ENCODE measurements around the gene PXYLP1. TPM values are rescaled to one million over a fixed set of nuclear protein-coding genes. Genes with fewer than 3 reads are reported as not detected.

Gene PXYLP1
- total and polyA plus RNA-seq, 9 of the 15 experiments (the other 6 are each of a cell fraction or from before 2014, with no cell fraction given) = 0.80 to 2.9 (median 1.3) TPM

GRCh38 chr3:141337523-141337854, 105.9 kb downstream of the PXYLP1 start:
- H4K20me1 ChIP-seq (replicated peaks; ENCODE audit: control insufficient read depth, insufficient read depth, low read length) = no peaks in the 10 kb centered on the region
- H3K9me3 ChIP-seq (replicated peaks; ENCODE audit: control insufficient read depth, insufficient read depth, low read depth, low read length) = no peaks in the 10 kb centered on the region
- DNase-seq (ENCODE audit: extremely low read depth in 1 of 4, low spot score in 3 of 4) (no peak), ATAC-seq (no peak), FAIRE-seq (no peak)
- TF ChIP-seq FOXA3 (CRISPR knock-in tag; conservative IDR thresholded peaks at IDR 0.05 in 1 of 2, IDR thresholded peaks at IDR 0.05 in 1 of 2) = 0 out of 4 replicates have a peak, but pooled peaks of 1 of the 2 experiments have one; percentile 24
- no peak for TF ChIP-seq E2F4 (CRISPR knock-in tag; IDR thresholded peaks at IDR 0.05; ENCODE audit: low read depth)
- no peak overlapping the region for H3K4me3 ChIP-seq
- H3K27ac ChIP-seq (ENCODE audit: extremely low read depth, low read depth, low read length) = peak overlapping the region; percentile 5; the same call in 1 of the 3 replicates
- no peak overlapping the region for H3K4me2 ChIP-seq (ENCODE audit: insufficient read depth, low read length)
- no peak overlapping the region for H3K9ac ChIP-seq (ENCODE audit: insufficient read depth in 1 of 2, low read depth in 2 of 2, low read length in 2 of 2)
- H3K4me1 ChIP-seq (replicated peaks in 1 of 2; ENCODE audit: control insufficient read depth in 2 of 2, insufficient read depth in 2 of 2, low read length in 2 of 2) = peaks cover 11 to 51% of the 10 kb centered on the region in 2 experiments
- 95% methylated on average over 1 of the region's 1 CpG for WGBS (ENCODE audit: insufficient coverage, low coverage, missing lambda C conversion rate)
- H3K9me1 ChIP-seq (ENCODE audit: control insufficient read depth, insufficient read depth, low read length) = no peaks in the 10 kb centered on the region
- H3K79me2 ChIP-seq (ENCODE audit: control insufficient read depth, insufficient read depth, low read length) = no peaks in the 10 kb centered on the region
- POLR2A ChIA-PET = interaction anchor here (1.0 to 1.8 kb wide), 3 partner anchors 10 to 26 kb away, joined by 3 to 6 read pairs (median 4); no protein-coding TSS in a partner anchor
- intact Hi-C loops (cut with micrococcal nuclease) (no loop called here), in situ Hi-C loops (cut with MboI) (no loop called here)
- no TSS peak for BruUV-seq (replicated peaks)
- CTCF ChIA-PET (ENCODE audit: low intra/inter-chr PET ratio) = no interaction called here
- no peaks in the 10 kb centered on the region for H3K36me3 ChIP-seq (ENCODE audit: control insufficient read depth, insufficient read depth, low read length)
- peak overlapping the region; percentile 86 for H2AFZ ChIP-seq (ENCODE audit: low read depth, low read length)
- no peaks in the 10 kb centered on the region for H3K27me3 ChIP-seq (ENCODE audit: control insufficient read depth in 2 of 2, insufficient read depth in 2 of 2, low read length in 2 of 2)

- H3K27ac ChIP-seq (ENCODE audit: extremely low read depth, low read depth, low read length) = no peak overlapping the region
- H3K4me2 ChIP-seq (ENCODE audit: insufficient read depth, low read length) = no peak overlapping the region
- no peaks in the 10 kb centered on the region for H3K79me2 ChIP-seq (ENCODE audit: control insufficient read depth, insufficient read depth, low read length)
- no peak overlapping the region for H2AFZ ChIP-seq (ENCODE audit: low read depth, low read length)
- H3K4me1 ChIP-seq (replicated peaks in 1 of 2; ENCODE audit: control insufficient read depth in 2 of 2, insufficient read depth in 2 of 2, low read length in 2 of 2) = peaks cover 9 to 51% of the 10 kb centered on the region in 2 experiments
- WGBS (ENCODE audit: insufficient coverage, low coverage, missing lambda C conversion rate) = 76% methylated on average over 2 of the region's 2 CpGs
- H4K20me1 ChIP-seq (replicated peaks; ENCODE audit: control insufficient read depth, insufficient read depth, low read length) = no peaks in the 10 kb centered on the region
- no peak for DNase-seq (ENCODE audit: extremely low read depth in 1 of 4, low spot score in 3 of 4)
- no peak overlapping the region for H3K4me3 ChIP-seq
- H3K9me1 ChIP-seq (ENCODE audit: control insufficient read depth, insufficient read depth, low read length) = no peaks in the 10 kb centered on the region
- ChIA-PET POLR2A (interaction anchor here (1.4 kb wide), 1 partner anchor 9 kb away, joined by 6 read pairs; no protein-coding TSS in a partner anchor), CTCF (ENCODE audit: low intra/inter-chr PET ratio) (no interaction called here)
- no peaks in the 10 kb centered on the region for H3K36me3 ChIP-seq (ENCODE audit: control insufficient read depth, insufficient read depth, low read length)
- no peak for FAIRE-seq
- BruUV-seq (replicated peaks) = no TSS peak
- intact Hi-C loops (cut with micrococcal nuclease) (no loop called here), in situ Hi-C loops (cut with MboI) (no loop called here)
- no peaks in the 10 kb centered on the region for H3K9me3 ChIP-seq (replicated peaks; ENCODE audit: control insufficient read depth, insufficient read depth, low read depth, low read length)
- no peak for ATAC-seq
- H3K27me3 ChIP-seq (ENCODE audit: control insufficient read depth in 2 of 2, insufficient read depth in 2 of 2, low read length in 2 of 2) = no peaks in the 10 kb centered on the region
- no peak overlapping the region for H3K9ac ChIP-seq (ENCODE audit: insufficient read depth in 1 of 2, low read depth in 2 of 2, low read length in 2 of 2)
- TF ChIP-seq NFATC3 (IDR thresholded peaks at IDR 0.05) (no peak), NFIC (IDR thresholded peaks at IDR 0.05) (no peak), ZNF586 (CRISPR knock-in tag; conservative IDR thresholded peaks at IDR 0.05) (no peak), ARID4B (CRISPR knock-in tag; IDR thresholded peaks at IDR 0.05) (no peak), GABPB1 (CRISPR knock-in tag; IDR thresholded peaks at IDR 0.05) (no peak), NR2F6 (CRISPR knock-in tag; IDR thresholded peaks at IDR 0.05) (no peak), YY1 (IDR thresholded peaks at IDR 0.05; ENCODE audit: borderline replicate concordance in 1 of 3, control insufficient read depth in 1 of 3, extremely low read depth in 1 of 3, insufficient read depth in 3 of 3, insufficient read length in 1 of 3, insufficient replicate concordance in 2 of 3, low read depth in 1 of 3, low read length in 2 of 3) (no peak), ZNF766 (CRISPR knock-in tag; conservative IDR thresholded peaks at IDR 0.05) (no peak)
Observed at GRCh38 chr3:141337991-141338390, 106.4 kb downstream of the PXYLP1 start.

Data from K562 (cell line).